ACC112 (cell line): ENCODE measurements around the gene C19orf18.
A peak's percentile ranks its signal among the peaks of the same experiment; 100 is the strongest.
"Not testable (repeated sequence)": the region's sequence is repeated elsewhere in the genome, so short reads cannot be mapped to it uniquely, and the experiment has no call there.

ENCODE experiments used
- H2AFZ ChIP-seq: fragments of 200-600 bp; sonication (generic); one replicate; pipeline ENCODE4 v1.6.0; 2017; ENCODE audit warnings: antibody characterized with exemption, low read length; ENCODE audit not compliant: unreplicated experiment
- H3K27ac ChIP-seq: fragments of 200-600 bp; sonication (generic); 2 replicates; pipeline ENCODE4 v1.5.1; 2014; ENCODE audit warnings: low read depth, mild to moderate bottlenecking, antibody characterized with exemption, low read length, moderate library complexity
- H3K27me3 ChIP-seq: fragments of 200-600 bp; sonication (generic); 2 replicates; pipeline ENCODE4 v1.6.1; 2014; ENCODE audit warnings: mild to moderate bottlenecking, antibody characterized with exemption, low read length, moderate library complexity, mixed read lengths; ENCODE audit not compliant: insufficient read depth
- H3K36me3 ChIP-seq: fragments of 200-600 bp; sonication (generic); 2 replicates; pipeline ENCODE4 v1.6.1; 2016; ENCODE audit warnings: mild to moderate bottlenecking, antibody characterized with exemption, low read length, moderate library complexity, mixed read lengths; ENCODE audit not compliant: insufficient read depth
- H3K4me1 ChIP-seq: fragments of 200-600 bp; sonication (generic); one replicate; pipeline ENCODE4 v1.6.1; 2016; ENCODE audit warnings: low read length, mixed read lengths; ENCODE audit not compliant: insufficient read depth, unreplicated experiment, control insufficient read depth
- H3K4me3 ChIP-seq: fragments of 200-600 bp; sonication (generic); 2 replicates; pipeline ENCODE4 v1.5.1; 2014; ENCODE audit warnings: mild to moderate bottlenecking, low read depth, low read length
- H3K79me2 ChIP-seq: fragments of 200-600 bp; sonication (generic); one replicate; pipeline ENCODE4 v1.6.0; 2016; ENCODE audit warnings: low read length; ENCODE audit not compliant: control insufficient read depth, unreplicated experiment, insufficient read depth

Gene C19orf18

DNA sequence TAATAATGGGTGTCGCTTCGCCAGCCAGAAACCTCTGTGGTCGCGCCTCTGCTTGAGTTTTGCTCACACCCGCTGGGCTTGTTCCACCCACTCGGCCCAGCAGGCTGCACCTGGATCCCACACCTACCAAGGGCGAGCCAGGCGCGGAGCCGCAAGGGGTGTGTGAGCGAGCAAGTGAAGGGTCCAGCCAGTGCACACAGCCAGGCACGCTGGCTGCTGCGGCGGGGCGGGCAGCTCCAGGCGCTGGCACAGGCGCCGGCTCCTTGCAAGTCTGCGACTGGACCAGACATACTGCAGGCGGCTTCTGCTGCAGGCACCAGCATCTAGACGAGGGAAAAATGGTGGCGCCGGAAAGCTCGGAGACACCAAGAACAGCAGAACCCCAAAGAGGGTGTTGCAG is 25.0 kb downstream of the C19orf18 start:
- Histone ChIP-seq H3K27me3 (no peaks in the 10 kb centered on the region), H3K36me3 (no peaks in the 10 kb centered on the region), H3K27ac (no peak overlapping the region), H2AFZ (no peak overlapping the region), H3K79me2 (peaks cover 28% of the 10 kb centered on the region), H3K4me1 (no peaks in the 10 kb centered on the region), H3K4me3 (no peak overlapping the region)

DNA sequence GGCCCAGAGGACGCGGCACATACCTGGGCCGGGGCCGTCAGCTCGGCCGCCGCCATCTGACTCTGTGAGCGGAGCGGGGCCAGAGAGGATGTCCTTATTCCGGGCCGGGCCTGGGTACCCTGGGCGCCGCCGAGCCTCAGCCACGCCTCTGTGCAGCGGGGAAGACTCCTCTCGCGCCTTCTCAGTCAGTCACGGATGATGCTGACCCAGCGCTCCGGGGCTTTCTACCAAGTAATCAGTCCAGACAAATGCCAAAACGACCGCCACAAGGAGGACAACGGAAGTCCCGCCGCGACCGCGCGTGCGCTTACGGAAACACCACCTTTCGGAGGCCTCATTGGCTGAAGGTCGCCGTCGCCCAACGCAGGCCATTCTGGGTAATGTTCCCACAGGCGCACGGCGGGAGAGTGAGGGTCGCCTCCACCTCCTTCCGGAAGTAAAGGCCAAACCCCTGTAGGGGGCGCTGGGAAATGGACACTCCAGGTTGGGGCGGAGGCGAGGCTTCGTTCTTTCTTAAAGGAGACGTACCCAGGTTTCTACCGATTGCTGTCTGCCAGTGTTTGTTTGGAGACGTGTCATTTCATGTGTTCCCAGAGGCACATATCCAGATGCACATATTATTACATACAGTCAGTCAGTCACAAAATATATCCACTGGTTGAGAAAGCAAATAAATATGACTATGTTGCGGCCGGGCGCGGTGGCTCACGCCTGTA is 26.8 kb downstream of the C19orf18 start, which contains the start of gene ZNF256:
Gene ZNF256, minus strand, starts transcription at position 288 of the 716 bp plus-strand sequence. Its CDS starts 232 bp downstream, at position 56.
- Histone ChIP-seq H3K79me2 (peaks cover 42% of the 10 kb centered on the region), H3K36me3 (peaks cover 16% of the 10 kb centered on the region), H2AFZ (peak within 1 kb of the TSS; percentile 50), H3K4me3 (peak within 1 kb of the TSS; percentile 89), H3K4me1 (no peaks in the 10 kb centered on the region), H3K27me3 (no peaks in the 10 kb centered on the region), H3K27ac (peak within 1 kb of the TSS; percentile 70)

DNA sequence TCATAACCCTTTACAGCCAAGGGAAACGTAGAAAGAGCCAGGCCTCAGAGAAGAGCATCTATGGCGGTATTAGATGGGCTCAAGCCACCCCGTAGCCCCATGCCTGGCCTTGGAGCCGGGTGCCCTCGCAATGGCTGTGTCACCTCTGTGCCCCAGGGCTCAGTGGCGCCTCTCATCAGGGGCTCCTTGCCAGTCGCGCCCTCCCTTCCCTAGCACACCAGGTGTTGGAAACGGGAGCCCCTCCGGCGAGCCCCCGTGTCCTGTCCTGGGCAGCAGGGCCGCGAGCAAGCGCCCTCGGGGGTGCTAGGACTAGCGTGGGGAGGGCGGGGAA is 27.3 kb downstream of the C19orf18 start:
- H3K79me2 ChIP-seq = peaks cover 44% of the 10 kb centered on the region
- peaks cover 21% of the 10 kb centered on the region for H3K36me3 ChIP-seq
- H3K27me3 ChIP-seq = no peaks in the 10 kb centered on the region
- H2AFZ ChIP-seq = peak overlapping the region; percentile 32
- H3K4me1 ChIP-seq = no peaks in the 10 kb centered on the region
- H3K27ac ChIP-seq = peak overlapping the region; percentile 70; the same call in 1 of the 2 replicates
- peak overlapping the region; percentile 89 for H3K4me3 ChIP-seq

DNA sequence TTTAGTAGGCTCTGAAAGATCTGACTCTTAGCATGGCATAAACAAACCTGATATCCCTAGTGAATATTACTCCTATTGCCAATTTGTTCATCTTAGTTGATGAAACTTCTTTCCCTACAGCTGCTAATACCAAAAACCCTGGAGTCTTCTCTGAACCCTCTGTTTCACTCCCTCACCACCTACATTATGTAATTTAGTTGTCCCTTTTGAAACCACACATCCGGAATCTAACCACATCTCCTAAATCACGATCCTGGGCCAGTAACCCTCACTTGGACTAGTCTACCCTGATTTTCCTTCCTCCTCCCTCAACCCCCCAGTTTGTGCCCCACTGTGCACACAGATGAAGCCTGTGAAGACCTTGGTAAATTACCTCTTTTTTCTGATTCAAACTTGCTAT is 28.0 kb downstream of the C19orf18 start:
- H2AFZ ChIP-seq = no peak overlapping the region
- H3K4me1 ChIP-seq = no peaks in the 10 kb centered on the region
- H3K4me3 ChIP-seq = peak overlapping the region; percentile 89
- H3K79me2 ChIP-seq = peaks cover 44% of the 10 kb centered on the region
- peaks cover 29% of the 10 kb centered on the region for H3K36me3 ChIP-seq
- H3K27me3 ChIP-seq = no peaks in the 10 kb centered on the region
- H3K27ac ChIP-seq = no peak overlapping the region

DNA sequence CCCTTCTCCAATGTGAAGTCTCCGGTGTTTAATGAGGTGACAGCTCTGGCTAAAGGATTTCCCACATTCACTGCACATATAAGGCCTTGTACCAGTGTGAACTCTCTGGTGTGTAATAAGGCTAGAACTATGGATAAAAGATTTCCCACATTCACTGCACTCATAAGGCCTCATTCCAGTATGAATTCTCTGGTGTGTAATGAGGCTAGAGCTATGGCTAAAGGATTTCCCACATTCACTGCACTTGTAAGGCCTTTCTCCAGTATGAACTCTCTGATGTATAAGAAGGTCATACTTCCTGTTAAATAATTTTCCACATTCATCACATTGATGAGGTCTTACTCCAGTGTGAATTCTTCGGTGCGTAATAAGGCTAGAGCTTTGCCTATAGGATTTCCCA is 32.7 kb downstream of the C19orf18 start:
- H2AFZ ChIP-seq = no peak overlapping the region
- H3K27me3 ChIP-seq = no peaks in the 10 kb centered on the region
- H3K79me2 ChIP-seq = peaks cover 37% of the 10 kb centered on the region
- H3K27ac ChIP-seq = no peak overlapping the region
- H3K36me3 ChIP-seq = peaks cover 37% of the 10 kb centered on the region
- no peak overlapping the region for H3K4me3 ChIP-seq
- no peaks in the 10 kb centered on the region for H3K4me1 ChIP-seq

DNA sequence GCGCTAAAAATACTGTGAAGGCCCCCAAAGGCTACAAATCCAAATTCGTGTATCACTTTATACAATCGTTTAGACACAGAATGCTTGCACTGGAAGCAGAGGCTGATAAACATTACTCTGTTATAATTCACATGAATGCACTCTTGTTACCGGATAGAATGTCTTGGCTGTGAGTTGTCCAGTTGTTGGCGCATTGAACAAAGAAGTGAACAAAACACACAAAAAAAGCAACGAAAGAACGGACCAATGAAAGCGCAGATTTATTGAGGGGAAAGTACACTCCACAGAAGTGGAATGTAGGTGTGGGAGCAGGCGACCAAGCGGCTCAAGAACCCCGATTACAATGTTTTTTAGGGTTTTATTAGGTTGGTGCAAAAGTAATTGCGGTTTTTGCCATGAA is 38.6 kb downstream of the C19orf18 start:
- no peak overlapping the region for H2AFZ ChIP-seq

DNA sequence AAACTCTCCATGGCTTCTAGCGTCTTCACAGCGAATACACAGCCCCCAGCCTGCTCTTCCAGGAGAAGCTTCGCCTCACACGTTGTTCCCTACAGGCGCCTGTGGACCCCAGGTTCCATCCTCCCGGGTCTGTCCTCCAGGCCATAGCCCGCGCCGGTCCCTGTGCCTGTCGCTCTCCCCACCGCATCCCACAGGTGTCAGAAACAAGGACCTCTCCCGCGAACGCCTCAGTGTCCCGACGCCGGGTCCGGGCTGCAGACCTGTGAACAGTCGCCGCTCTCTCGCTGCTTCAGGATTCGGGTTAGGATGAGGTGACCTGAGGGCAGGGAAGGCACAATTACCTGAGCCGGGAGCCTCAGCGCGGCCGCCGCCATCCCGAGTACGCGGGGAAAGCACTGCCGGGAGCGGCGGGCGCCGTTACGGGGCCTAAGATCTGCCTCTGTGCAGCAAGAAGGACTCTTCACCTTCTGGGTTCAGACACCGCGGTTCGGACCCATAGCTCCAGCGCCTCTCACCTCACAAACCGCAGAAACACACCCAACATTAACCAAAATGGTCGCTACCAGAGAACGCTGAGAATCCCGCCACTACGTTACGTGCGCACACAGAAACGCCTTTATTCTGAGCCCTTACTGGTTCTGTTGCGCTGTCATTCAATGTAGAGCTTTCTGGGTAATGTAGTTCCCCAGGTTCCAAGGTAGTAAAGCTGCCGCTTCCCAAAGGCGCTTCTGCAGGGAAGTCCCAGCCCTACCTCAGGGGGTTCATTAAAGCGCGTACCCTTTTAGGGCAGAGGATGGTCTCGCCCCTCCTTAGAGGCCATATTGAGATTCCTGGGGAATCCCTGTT is 39.3 kb downstream of the C19orf18 start, which contains the start of gene ZNF418:
Gene ZNF418, minus strand, starts transcription at position 583 of the 846 bp plus-strand sequence. CDS start 1,580 bp downstream, outside the sequence.
- Histone ChIP-seq H3K4me3 (peak within 1 kb of the TSS; percentile 94), H2AFZ (peak within 1 kb of the TSS; percentile 97), H3K27me3 (no peaks in the 10 kb centered on the region), H3K36me3 (peaks cover 24% of the 10 kb centered on the region), H3K79me2 (peaks cover 7% of the 10 kb centered on the region), H3K4me1 (no peaks in the 10 kb centered on the region), H3K27ac (no peak within 1 kb of the TSS)

More for the DNA sequence above, 38.6 kb downstream of the C19orf18 start:
- Histone ChIP-seq H3K36me3 (peaks cover 19% of the 10 kb centered on the region), H3K79me2 (peaks cover 7% of the 10 kb centered on the region), H3K27me3 (no peaks in the 10 kb centered on the region), H3K4me1 (no peaks in the 10 kb centered on the region), H3K27ac (no peak overlapping the region), H3K4me3 (peak overlapping the region; percentile 94; the same call in 1 of the 2 replicates)

DNA sequence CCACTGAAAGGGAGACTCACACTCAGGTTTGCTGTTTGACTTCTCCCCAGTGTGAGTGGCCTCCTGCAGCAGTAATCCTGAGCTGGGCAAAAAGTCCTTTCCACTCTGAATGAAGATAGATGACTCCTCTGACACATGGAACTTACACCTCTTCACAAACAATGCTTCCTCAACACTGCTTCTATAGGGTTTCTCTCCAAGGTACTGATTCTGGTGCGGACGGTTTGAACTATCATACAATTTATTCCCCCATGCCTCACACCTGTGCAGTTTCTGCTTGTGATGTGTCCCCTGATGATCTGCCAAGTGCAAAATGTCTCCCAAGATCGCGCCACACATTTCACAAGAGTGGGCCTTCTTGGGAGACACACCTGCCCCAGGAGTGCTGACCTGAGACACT is 46.7 kb downstream of the C19orf18 start:
- H2AFZ ChIP-seq = no peak overlapping the region
- H3K27ac ChIP-seq = no peak overlapping the region
- H3K4me3 ChIP-seq = no peak overlapping the region
- peaks cover 45% of the 10 kb centered on the region for H3K36me3 ChIP-seq
- H3K79me2 ChIP-seq = no peaks in the 10 kb centered on the region
- H3K27me3 ChIP-seq = no peaks in the 10 kb centered on the region
- H3K4me1 ChIP-seq = no peaks in the 10 kb centered on the region

DNA sequence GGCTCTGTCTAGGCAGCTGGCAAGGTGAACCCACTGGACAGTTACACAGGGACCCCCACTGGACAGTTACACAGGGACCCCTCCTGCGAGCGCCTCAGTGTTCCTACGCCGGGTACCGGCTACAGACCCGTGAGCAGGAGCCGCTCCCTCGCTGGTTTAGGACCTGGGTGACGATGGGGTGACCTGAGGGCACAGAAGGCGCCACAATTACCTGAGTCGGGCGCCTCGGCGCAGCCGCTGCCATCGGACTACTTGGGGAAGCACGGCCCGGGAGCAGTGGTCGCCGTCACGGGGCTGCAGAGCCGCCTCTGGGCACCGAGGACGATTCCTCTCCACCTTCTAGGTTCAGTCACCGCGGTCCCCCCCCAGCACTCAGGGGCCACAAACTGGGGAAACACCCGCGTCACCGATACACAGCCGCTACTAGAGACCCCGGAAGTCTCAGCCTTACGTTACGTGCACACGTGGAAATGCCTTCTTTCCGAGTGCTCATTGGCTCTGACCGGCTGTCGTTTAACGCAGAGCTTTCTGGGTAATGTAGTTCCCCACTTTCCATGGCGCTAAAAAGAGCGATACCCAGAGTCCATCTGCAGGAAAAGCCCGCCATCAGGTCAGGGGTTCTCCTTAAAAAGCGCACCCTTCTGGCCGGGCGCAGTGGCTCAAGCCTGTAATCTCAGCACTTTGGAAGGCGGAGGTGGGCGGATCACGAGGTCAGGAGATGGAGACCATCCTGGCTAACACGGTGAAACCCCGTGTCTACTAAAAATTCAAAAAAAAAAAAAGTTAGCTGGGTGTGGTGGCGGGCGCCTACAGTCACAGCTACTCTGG is 58.0 kb downstream of the C19orf18 start, which contains the start of gene ZNF417:
Gene ZNF417, minus strand, starts transcription at position 425 of the 828 bp plus-strand sequence. Its CDS starts 181 bp downstream, at position 244.
- H3K27me3 ChIP-seq, H2AFZ ChIP-seq, H3K4me1 ChIP-seq: not testable (repeated sequence)
- H3K79me2 ChIP-seq = peaks cover 24% of the 10 kb centered on the region
- peak within 1 kb of the TSS; percentile 97 for H3K4me3 ChIP-seq
- H3K27ac ChIP-seq = peak within 1 kb of the TSS; percentile 9; the same call in 1 of the 2 replicates
- peaks cover 10% of the 10 kb centered on the region; the same call in 1 of the 2 replicates for H3K36me3 ChIP-seq

DNA sequence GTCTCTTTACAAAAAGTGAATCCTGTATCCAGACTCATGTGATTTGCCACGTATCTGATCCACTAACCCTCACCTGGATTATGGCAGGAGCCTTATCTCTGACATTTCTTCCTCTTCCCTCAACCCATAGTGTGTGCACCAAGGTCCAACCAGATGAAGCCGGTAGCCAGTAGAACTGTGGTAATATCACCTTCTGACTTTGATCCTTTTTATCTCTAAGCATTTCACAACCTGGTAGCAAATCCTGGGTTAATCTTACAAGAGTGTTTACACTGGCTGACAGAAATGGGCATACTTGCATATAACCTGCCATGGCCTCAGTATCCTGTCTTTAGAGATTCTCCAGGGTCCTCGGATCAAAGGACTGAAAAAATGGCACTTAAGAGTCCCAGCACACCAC is 59.8 kb downstream of the C19orf18 start:
- Histone ChIP-seq H3K27ac (no peak overlapping the region), H3K4me1 (no peaks in the 10 kb centered on the region), H3K4me3 (no peak overlapping the region), H3K79me2 (peaks cover 24% of the 10 kb centered on the region), H2AFZ (no peak overlapping the region), H3K27me3 (no peaks in the 10 kb centered on the region), H3K36me3 (peaks cover 8% of the 10 kb centered on the region; the same call in 1 of the 2 replicates)
